ENCODE data around the gene ANKMY1.

ANKMY1 gene

GRCh38 chr2:240594511-240595380, 37.0 kb upstream of the ANKMY1 start:
- in situ Hi-C loops (cut with HindIII; ENCODE audit: low sequenced_read_pairs): no loop called here

GRCh38 chr2:240593703-240594451, 36.1 kb upstream of the ANKMY1 start:
- in situ Hi-C loops (cut with HindIII; ENCODE audit: low sequenced_read_pairs): no loop called here

GRCh38 chr2:240593026-240593702, 35.4 kb upstream of the ANKMY1 start:
- in situ Hi-C loops (cut with HindIII; ENCODE audit: low sequenced_read_pairs): no loop called here

GRCh38 chr2:240591784-240592183, 34.0 kb upstream of the ANKMY1 start:
- in situ Hi-C loops (cut with HindIII; ENCODE audit: low sequenced_read_pairs): no loop called here

GRCh38 chr2:240591226-240591625, 33.4 kb upstream of the ANKMY1 start:
- in situ Hi-C loops (cut with HindIII; ENCODE audit: low sequenced_read_pairs): no loop called here

GRCh38 chr2:240590681-240591111, 32.9 kb upstream of the ANKMY1 start:
- in situ Hi-C loops (cut with HindIII; ENCODE audit: low sequenced_read_pairs): no loop called here

- in situ Hi-C loops (cut with HindIII; ENCODE audit: low sequenced_read_pairs): no loop called here
Measured at GRCh38 chr2:240589850-240590525, 32.2 kb upstream of the ANKMY1 start.

- in situ Hi-C loops (cut with HindIII; ENCODE audit: low sequenced_read_pairs): no loop called here
Measured at GRCh38 chr2:240589375-240589774, 31.6 kb upstream of the ANKMY1 start.

- in situ Hi-C loops (cut with HindIII; ENCODE audit: low sequenced_read_pairs): no loop called here
Measured at GRCh38 chr2:240588669-240589068, 30.9 kb upstream of the ANKMY1 start.

- in situ Hi-C loops (cut with HindIII; ENCODE audit: low sequenced_read_pairs): no loop called here
Measured at GRCh38 chr2:240588006-240588655, 30.3 kb upstream of the ANKMY1 start.

- in situ Hi-C loops (cut with HindIII; ENCODE audit: low sequenced_read_pairs): no loop called here
Measured at GRCh38 chr2:240586919-240587800, 29.4 kb upstream of the ANKMY1 start.

GRCh38 chr2:240586198-240586918, 28.6 kb upstream of the ANKMY1 start, which contains the start of gene CAPN10:
CAPN10 (plus strand) TSS chr2:240586734; CDS start chr2:240586912, 178 bp downstream.
- in situ Hi-C loops (cut with HindIII; ENCODE audit: low sequenced_read_pairs): no loop called here

- in situ Hi-C loops (cut with HindIII; ENCODE audit: low sequenced_read_pairs): no loop called here
Measured at GRCh38 chr2:240585681-240586197, 28.0 kb upstream of the ANKMY1 start.

GRCh38 chr2:240585101-240585500, 27.3 kb upstream of the ANKMY1 start:
- in situ Hi-C loops (cut with HindIII; ENCODE audit: low sequenced_read_pairs): no loop called here

- in situ Hi-C loops (cut with HindIII; ENCODE audit: low sequenced_read_pairs): no loop called here
Measured at GRCh38 chr2:240584486-240585031, 26.8 kb upstream of the ANKMY1 start.

GRCh38 chr2:240583774-240584173, 26.0 kb upstream of the ANKMY1 start:
- in situ Hi-C loops (cut with HindIII; ENCODE audit: low sequenced_read_pairs): no loop called here

- in situ Hi-C loops (cut with HindIII; ENCODE audit: low sequenced_read_pairs): no loop called here
Measured at GRCh38 chr2:240582781-240583180, 25.0 kb upstream of the ANKMY1 start.

GRCh38 chr2:240581811-240582210, 24.0 kb upstream of the ANKMY1 start:
- in situ Hi-C loops (cut with HindIII; ENCODE audit: low sequenced_read_pairs): no loop called here
